Right hindlimb (tissue), 1 donor: ENCODE data around the gene COL18A1.
A peak's percentile ranks its signal among the peaks of the same experiment; 100 is the strongest.

Experiments
- DNase-seq: peaks from one replicate; pipeline ENCODE4 v3.0.0-alpha.2; 2018

Gene COL18A1

GRCh38 chr21:45470773-45471524 is 66.0 kb downstream of the COL18A1 start:
- DNase-seq = peak; percentile 58

- peak; percentile 90 for DNase-seq
Measured at GRCh38 chr21:45471525-45472221, 66.7 kb downstream of the COL18A1 start.

- no peak for DNase-seq
Measured at GRCh38 chr21:45472445-45473365, 67.7 kb downstream of the COL18A1 start.

- DNase-seq = no peak
Measured at GRCh38 chr21:45473496-45474322, 68.7 kb downstream of the COL18A1 start.

- no peak for DNase-seq
Measured at GRCh38 chr21:45474323-45474950, 69.5 kb downstream of the COL18A1 start.

- no peak for DNase-seq
Measured at GRCh38 chr21:45475004-45475685, 70.2 kb downstream of the COL18A1 start.

- DNase-seq = no peak
Measured at GRCh38 chr21:45475797-45476570, 71.0 kb downstream of the COL18A1 start.

GRCh38 chr21:45476582-45476981 is 71.6 kb downstream of the COL18A1 start:
- DNase-seq = no peak

GRCh38 chr21:45477176-45478114 is 72.5 kb downstream of the COL18A1 start:
- no peak for DNase-seq

- DNase-seq = peak; percentile 83
Measured at GRCh38 chr21:45478115-45478801, 73.3 kb downstream of the COL18A1 start.

GRCh38 chr21:45478816-45479669 is 74.1 kb downstream of the COL18A1 start:
- no peak for DNase-seq

- no peak for DNase-seq
Measured at GRCh38 chr21:45479691-45480675, 75.0 kb downstream of the COL18A1 start.

- no peak for DNase-seq
Measured at GRCh38 chr21:45480701-45481500, 75.9 kb downstream of the COL18A1 start.

- no peak for DNase-seq
Measured at GRCh38 chr21:45481566-45481965, 76.6 kb downstream of the COL18A1 start.
